Duodenal mucosa (tissue), 2 donors: ENCODE data around the gene AKAP8.
"Not testable (repeated sequence)": the region's sequence is repeated elsewhere in the genome, so short reads cannot be mapped to it uniquely, and the experiment has no call there.

Experiments
- H3K27ac ChIP-seq: one replicate; pipeline ENCODE4 v1.7.0; 2013; ENCODE audit warnings: low read depth, low read length
- H3K27me3 ChIP-seq, 2 donors: one replicate each; pipeline ENCODE4 v1.7.0; 2013; ENCODE audit warnings: low read length in 2 of 2, control low read depth in 1 of 2; ENCODE audit not compliant: insufficient read depth in 2 of 2, control insufficient read depth in 1 of 2
- H3K36me3 ChIP-seq, 2 donors: one replicate each; pipeline ENCODE4 v1.7.0; 2013; ENCODE audit warnings: low read length in 2 of 2, control low read depth in 1 of 2; ENCODE audit not compliant: insufficient read depth in 2 of 2, control insufficient read depth in 1 of 2
- H3K4me1 ChIP-seq, 2 donors: one replicate each; pipeline ENCODE4 v1.7.0; 2013; ENCODE audit warnings: low read length in 2 of 2, control low read depth in 1 of 2; ENCODE audit not compliant: insufficient read depth in 2 of 2, control insufficient read depth in 1 of 2
- H3K4me3 ChIP-seq, 2 donors: one replicate each; pipeline ENCODE4 v1.7.0; 2013; ENCODE audit warnings: low read length in 2 of 2, low read depth in 1 of 2
- H3K9ac ChIP-seq, 2 donors: one replicate each; pipeline ENCODE4 v1.7.0; 2013; ENCODE audit warnings: low read length in 2 of 2, low read depth in 1 of 2
- H3K9me3 ChIP-seq, 2 donors: one replicate each; pipeline ENCODE4 v1.7.0; 2013; ENCODE audit warnings: low read length in 2 of 2, control low read depth in 1 of 2; ENCODE audit not compliant: control insufficient read depth in 1 of 2

AKAP8 gene

DNA sequence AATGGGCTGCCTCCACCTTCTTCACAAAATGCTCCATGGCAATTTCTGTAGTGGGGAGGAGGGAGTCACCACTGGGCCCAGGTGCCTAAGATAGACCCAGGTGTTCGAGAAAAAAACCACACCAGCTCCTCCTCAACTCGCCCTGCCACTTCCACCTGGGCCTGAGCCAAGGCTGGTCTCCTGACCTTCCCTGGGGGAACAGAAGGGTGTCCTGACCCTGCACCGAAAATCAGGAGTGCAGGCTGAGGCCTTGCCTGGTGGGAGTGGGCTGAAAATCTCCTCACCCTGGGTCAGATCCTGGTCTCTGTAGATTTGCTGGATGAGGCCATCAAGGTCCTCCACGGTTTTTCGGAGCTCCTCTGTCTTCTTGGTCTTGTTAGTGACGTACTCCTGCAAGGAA is 17.6 kb upstream of the AKAP8 start:
- Histone ChIP-seq H3K4me3 (no peak overlapping the region), H3K9ac (no peak overlapping the region), H3K9me3 (no peaks in the 10 kb centered on the region), H3K4me1 (no peaks in the 10 kb centered on the region), H3K36me3 (peaks cover 45 to 86% of the 10 kb centered on the region in 2 donors), H3K27ac (no peak overlapping the region), H3K27me3 (no peaks in the 10 kb centered on the region)

DNA sequence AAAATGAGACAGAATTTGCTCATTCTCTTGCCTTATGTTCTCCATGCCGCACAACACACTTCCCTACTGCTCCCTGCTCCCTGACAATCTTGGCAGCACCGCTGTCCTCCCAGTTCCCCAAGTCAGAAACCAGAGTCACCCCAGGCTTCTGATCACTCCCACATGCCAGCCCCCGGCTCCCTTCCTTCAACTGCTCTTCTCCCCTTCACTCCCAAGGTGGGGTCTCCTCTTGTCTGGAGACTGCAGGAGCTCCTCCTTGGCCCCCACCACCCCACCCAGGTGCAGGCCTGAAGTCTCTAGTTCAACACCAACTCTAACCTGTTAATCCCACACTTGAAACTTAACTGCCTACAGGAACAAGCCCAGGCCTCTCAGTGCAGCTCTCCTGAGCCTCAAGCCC is 16.8 kb upstream of the AKAP8 start:
- Histone ChIP-seq H3K36me3 (peaks cover 38 to 84% of the 10 kb centered on the region in 2 donors), H3K9me3 (no peaks in the 10 kb centered on the region), H3K4me3 (no peak overlapping the region), H3K4me1 (no peaks in the 10 kb centered on the region), H3K27ac (no peak overlapping the region), H3K27me3 (no peaks in the 10 kb centered on the region), H3K9ac (no peak overlapping the region)

DNA sequence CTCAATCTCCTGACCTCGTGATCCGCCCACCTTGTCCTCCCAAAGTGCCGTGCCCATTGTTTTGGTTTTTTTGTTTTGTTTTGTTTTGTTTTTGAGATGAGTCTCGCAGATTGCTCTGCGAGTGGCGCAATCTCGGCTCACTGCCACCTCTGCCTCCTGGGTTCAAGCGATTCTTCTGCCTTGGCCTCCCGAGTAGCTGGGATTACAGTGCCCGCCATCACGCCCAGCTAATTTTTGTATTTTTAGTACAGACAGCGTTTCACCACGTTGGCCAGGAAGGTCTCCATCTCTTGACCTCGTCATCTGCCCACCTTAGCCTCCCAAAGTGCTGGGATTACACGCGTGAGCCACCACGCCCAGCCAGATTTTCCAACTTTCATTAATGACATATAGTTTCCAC is 15.7 kb upstream of the AKAP8 start:
- H3K4me3 ChIP-seq, H3K9me3 ChIP-seq, H3K27ac ChIP-seq, H3K4me1 ChIP-seq, H3K27me3 ChIP-seq, H3K9ac ChIP-seq: not testable (repeated sequence)
- H3K36me3 ChIP-seq, result peaks cover 31 to 78% of the 10 kb centered on the region in 2 donors

DNA sequence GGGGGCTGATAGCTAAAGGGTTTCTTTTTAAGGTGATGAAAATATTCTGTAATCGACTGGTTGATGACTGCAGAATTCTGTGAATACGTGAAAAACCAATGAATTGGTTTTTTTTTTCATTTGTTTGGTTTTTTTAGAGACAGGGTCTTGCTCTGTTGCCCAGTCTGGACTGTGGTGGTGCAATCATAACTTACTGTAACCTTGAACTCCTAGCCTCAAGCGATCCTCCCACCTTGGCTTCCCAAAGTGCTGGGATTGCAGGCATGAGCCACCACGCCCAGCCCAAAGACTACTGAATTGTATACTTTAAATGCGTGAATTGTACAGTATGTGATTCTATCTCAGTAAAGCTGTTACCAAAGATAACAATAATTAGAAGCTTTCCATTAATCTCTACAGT is 14.8 kb upstream of the AKAP8 start:
- Histone ChIP-seq H3K36me3 (peaks cover 24 to 70% of the 10 kb centered on the region in 2 donors), H3K4me3 (no peak overlapping the region), H3K27ac (no peak overlapping the region), H3K4me1 (no peaks in the 10 kb centered on the region), H3K9ac (no peak overlapping the region), H3K9me3 (no peaks in the 10 kb centered on the region), H3K27me3 (no peaks in the 10 kb centered on the region)

DNA sequence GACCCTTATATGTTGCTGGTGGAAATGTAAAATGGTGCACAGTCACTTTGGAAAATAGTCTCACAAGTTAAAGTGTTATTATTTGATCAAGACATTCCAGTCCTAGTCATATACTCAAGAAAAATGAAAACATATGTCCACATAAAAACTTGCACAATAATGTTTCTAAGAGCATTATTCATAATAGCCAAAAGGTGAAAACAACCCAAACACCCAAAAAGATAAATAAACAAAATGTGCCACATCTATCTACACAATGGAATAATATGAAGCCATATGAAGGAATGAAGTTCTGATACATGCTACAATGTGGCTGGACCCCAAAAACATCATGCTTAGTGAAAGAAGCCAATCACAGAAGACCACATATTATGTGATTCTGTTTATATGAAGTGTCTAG is 14.4 kb upstream of the AKAP8 start:
- no peak overlapping the region for H3K27ac ChIP-seq
- no peak overlapping the region for H3K9ac ChIP-seq
- no peaks in the 10 kb centered on the region for H3K27me3 ChIP-seq
- H3K9me3 ChIP-seq, result no peaks in the 10 kb centered on the region
- peaks cover 19 to 65% of the 10 kb centered on the region in 2 donors for H3K36me3 ChIP-seq
- no peak overlapping the region for H3K4me3 ChIP-seq
- H3K4me1 ChIP-seq, result no peaks in the 10 kb centered on the region

DNA sequence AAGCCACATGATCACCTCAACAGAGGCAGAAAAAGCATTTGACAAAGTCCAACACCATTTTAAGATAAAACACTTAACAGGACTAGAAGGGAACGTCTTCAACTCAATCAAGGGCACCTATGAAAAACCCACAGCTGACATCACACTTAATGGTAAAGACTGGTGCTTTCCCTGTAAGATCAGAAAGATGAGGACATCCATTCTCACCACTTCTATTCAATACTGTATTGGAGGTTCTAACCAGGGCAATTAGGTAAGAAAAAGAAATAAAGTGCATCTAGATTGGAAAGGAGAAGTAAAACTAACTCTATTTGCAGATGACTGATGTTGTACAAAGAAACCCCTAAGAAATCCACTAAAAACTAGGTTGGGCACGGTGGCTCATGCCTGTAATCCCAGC is 11.2 kb upstream of the AKAP8 start:
- no peak overlapping the region for H3K9ac ChIP-seq
- H3K4me3 ChIP-seq, result no peak overlapping the region
- H3K27ac ChIP-seq, result no peak overlapping the region
- H3K4me1 ChIP-seq, result no peaks in the 10 kb centered on the region
- no peaks in the 10 kb centered on the region for H3K9me3 ChIP-seq
- H3K36me3 ChIP-seq, result peaks cover 0 to 42% of the 10 kb centered on the region in 2 donors
- no peaks in the 10 kb centered on the region for H3K27me3 ChIP-seq

DNA sequence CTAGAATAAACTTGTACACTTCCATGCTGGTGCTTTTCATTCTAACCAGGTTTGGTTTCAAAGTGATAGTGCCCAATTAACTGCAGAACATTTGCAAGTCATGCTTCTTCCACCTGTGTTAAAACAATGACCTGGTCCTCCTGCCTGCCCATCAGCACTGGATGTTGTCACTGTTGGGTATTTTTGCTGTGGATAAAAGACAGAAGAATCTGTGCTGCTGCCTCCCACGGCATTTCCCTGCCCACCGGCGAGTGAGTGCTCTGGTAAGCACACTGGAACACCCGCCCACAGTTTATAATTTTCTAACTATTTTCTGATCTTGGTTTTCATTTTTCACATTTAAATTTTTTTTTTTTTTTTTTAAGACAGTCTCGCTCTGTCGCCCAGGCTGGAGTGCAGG is 2.3 kb upstream of the AKAP8 start:
- Histone ChIP-seq H3K4me1 (peaks cover 17 to 21% of the 10 kb centered on the region in 2 donors), H3K9ac (no peak overlapping the region), H3K27ac (no peak overlapping the region)

DNA sequence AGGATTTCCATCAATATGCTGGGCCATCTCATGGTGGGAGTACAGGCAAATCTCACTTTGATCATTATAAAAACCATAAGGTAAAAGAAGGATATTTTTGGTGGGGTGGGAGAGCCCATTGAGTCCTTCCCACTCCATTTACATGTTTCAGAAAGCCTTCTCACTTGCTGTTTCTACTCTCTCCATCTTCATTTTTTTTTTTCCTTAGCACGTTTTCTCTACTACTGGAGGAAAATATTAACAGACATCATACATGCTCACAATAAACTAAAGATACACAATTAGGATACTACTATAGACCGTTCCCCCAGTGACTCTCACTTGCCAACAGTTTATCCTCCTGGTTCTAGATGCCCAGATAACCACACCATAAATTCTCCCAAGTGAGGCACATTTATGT is 1.8 kb upstream of the AKAP8 start:
- no peaks in the 10 kb centered on the region for H3K9me3 ChIP-seq
- no peak overlapping the region for H3K27ac ChIP-seq
- H3K4me3 ChIP-seq, result no peak overlapping the region
- no peak overlapping the region for H3K9ac ChIP-seq
- H3K36me3 ChIP-seq, result peaks cover 4 to 11% of the 10 kb centered on the region in 2 donors
- H3K27me3 ChIP-seq, result no peaks in the 10 kb centered on the region
- peaks cover 22 to 26% of the 10 kb centered on the region in 2 donors for H3K4me1 ChIP-seq

More for the DNA sequence above, 2.3 kb upstream of the AKAP8 start:
- peaks cover 4 to 13% of the 10 kb centered on the region in 2 donors for H3K36me3 ChIP-seq
- H3K4me3 ChIP-seq, result no peak overlapping the region
- no peaks in the 10 kb centered on the region for H3K27me3 ChIP-seq
- H3K9me3 ChIP-seq, result no peaks in the 10 kb centered on the region

DNA sequence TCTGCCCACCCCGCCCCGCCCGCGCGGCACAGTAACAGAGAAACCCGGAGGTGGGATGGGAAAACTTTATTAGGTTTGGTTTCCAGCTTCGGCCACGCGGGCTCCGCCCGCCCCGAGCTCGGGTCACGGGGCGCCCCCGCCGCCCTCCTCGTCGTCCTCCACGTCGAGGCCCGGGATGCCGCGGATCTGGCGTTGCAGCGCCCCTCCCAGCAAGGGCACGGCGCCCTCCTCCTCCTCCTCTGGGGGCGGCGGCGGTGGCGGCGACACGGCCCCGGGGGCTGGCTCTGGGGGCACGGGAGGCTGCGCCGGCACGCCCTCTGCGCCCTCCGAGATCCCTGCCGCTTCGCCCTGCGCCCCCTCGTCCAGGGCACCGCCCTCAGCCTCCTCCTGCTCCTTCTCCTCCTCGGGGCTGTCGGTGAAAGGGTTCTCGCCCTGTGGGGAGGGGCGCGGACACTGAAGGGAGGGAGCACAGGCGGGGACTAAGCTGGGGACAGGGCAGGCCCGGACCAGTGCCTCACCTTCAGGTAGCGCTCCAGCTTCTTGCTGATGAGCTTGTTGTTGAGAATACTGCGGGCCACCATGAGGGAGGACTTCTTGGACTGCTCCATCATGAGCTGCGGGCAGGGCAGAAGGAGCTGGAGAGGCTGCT is 536 bp upstream of the AKAP8 start:
- peak overlapping the region; percentile 74 to 76 for H3K4me3 ChIP-seq
- no peaks in the 10 kb centered on the region for H3K9me3 ChIP-seq
- no peaks in the 10 kb centered on the region for H3K27me3 ChIP-seq
- peaks cover 4 to 9% of the 10 kb centered on the region in 2 donors for H3K36me3 ChIP-seq
- H3K4me1 ChIP-seq, result peaks cover 24 to 27% of the 10 kb centered on the region in 2 donors
- H3K27ac ChIP-seq, result peak overlapping the region; percentile 73
- peak overlapping the region; percentile 64 to 82 for H3K9ac ChIP-seq

DNA sequence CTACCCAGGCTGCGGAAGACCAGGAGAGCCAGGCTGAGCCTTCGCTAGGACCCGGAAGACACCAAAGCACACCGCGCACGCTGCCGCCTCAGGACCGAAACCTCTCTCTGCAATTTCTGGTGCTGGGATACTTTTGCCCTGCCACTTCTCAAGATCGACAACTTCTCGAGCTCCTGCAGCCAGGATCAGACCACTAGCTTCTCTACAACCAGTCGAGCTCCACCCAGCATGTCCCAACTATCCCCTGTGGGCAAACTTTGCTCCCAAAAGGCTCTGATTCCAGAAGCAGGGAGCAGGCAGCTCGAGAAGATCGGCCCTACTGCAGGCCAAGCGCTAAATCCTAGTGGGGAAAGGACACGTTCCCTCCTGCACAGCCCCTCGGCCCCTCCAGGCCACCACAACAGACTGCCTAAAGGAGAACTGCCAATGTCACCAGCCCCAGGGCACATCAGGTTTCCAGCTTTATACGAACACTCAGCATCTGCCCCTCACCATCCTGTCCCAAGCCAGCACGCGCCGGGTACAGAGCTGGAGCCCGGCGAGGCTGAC is 979 bp downstream of the AKAP8 start:
- H3K4me3 ChIP-seq, result peak overlapping the region; percentile 85 to 100
- H3K36me3 ChIP-seq, result peaks cover 4 to 23% of the 10 kb centered on the region in 2 donors
- H3K9ac ChIP-seq, result peak overlapping the region; percentile 60 to 82
- H3K4me1 ChIP-seq, result peaks cover 24 to 37% of the 10 kb centered on the region in 2 donors
- H3K27me3 ChIP-seq, result no peaks in the 10 kb centered on the region
- no peaks in the 10 kb centered on the region for H3K9me3 ChIP-seq
- H3K27ac ChIP-seq, result peak overlapping the region; percentile 94
